ENCODE measurements around the gene STIM1. TPM values are rescaled to one million over a fixed set of nuclear protein-coding genes. Genes with fewer than 3 reads are reported as not detected.
A peak's percentile ranks its signal among the peaks of the same experiment; 100 is the strongest.
"Not testable (repeated sequence)": the region's sequence is repeated elsewhere in the genome, so short reads cannot be mapped to it uniquely, and the experiment has no call there.

The STIM1 gene
- 36.1 and 45.5 TPM in 2 replicates for total RNA-seq (2014; rRNA removed; shearing (Covaris generic); ENCODE audit: low replicate concordance)

- in situ Hi-C loops (cut with HindIII; ENCODE audit: low pct_unique_long_range_greater_than_20kb, low sequenced_read_pairs): no loop called here
- peak; percentile 93 for DNase-seq (ENCODE audit: low read depth)
Observed at GRCh38 chr11:3854977-3855807, at the start of gene STIM1. Gene STIM1, plus strand, starts transcription at chr11:3855664. Its CDS starts 607 bp downstream, at chr11:3856271.

DNA sequence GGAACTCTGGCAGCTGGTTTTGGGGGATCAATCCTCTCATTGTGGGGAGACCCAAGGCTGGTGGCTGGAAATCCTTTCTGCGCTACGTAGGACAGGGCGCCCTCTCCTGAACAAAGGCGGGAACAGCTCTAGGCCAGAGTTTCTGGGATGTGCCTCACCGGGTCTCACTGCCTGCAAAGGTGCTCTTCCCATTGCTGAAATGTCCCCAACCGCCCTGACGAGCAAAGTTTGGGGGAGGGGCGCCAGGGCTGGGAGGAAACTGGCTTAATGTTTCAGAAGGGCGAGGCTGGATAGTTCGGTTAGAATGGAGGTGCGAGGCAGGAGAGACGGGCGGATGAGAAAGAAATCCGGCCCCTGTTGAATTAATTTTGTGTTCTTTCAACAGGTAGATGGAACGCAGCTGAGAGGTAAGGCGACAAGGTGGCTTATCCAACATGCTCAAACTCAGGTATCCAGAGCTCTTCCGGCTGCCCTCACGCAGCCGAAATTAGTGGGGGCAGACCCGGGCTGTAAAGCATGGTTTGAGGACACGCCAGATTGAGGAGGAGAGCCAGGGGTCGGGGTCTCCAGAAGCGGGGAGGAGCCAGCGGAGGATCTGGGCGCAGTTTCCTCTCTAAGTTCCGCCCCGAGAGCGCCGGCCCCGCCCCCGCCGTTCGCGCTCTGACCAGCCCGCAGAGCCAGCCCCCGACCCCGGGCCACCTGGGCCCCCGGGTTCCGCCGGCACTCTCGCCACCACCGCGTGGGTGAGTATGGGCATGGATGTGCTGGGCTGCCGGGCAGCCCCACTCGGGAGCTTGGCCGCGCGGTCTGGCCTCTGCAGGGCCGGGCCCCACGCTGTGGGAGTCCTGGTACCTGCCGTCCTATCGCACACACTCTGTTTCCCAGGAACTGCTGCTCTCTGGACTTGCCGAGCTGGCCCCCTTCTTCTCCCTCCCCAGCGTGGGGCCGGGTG is 47.3 kb upstream of the STIM1 start, which contains the start of gene PGAP2:
PGAP2 (plus strand) TSS at position 652 of the 952 bp plus-strand sequence. CDS start 2,700 bp downstream, outside the sequence.
- DNase-seq (ENCODE audit: low read depth): peak; percentile 66
- in situ Hi-C loops (cut with HindIII; ENCODE audit: low pct_unique_long_range_greater_than_20kb, low sequenced_read_pairs): no loop called here

DNA sequence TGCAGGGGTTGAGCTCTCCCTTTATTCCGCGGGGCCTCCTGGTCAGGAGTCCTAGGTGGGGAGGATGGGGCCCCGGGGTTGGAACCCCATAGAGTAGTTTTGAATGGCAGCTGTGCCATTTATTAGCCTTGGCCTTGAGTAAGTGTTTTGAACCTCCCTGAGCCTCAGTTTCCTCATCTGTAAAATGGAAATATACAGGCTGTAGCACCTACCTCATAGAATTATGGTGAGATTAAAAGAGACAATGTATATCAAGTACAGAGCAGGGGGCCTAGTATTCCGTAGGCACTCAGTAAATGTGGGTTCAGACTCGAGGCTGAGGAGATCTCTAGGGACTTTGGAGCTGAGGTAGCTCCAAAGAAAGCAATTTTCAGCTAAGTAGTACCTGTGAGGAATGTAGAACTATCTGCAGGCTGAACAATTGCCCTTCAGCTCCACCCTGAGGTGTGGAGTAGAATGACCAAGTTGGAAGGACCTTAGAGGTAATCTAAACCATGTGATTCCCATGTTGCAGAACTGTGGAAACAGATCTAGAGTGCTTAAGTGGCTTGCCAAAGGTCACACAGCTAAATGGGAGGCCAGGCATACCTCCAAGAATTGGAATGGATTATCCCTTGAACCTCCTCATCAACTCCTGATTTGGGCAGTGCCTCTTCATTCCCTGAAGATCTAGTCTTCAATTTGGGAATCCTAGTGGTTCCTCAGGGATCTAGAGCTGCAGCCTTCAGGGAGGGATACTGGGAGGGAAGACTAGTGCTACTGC is 46.4 kb upstream of the STIM1 start:
- DNase-seq (ENCODE audit: low read depth): peak; percentile 51
- in situ Hi-C loops (cut with HindIII; ENCODE audit: low pct_unique_long_range_greater_than_20kb, low sequenced_read_pairs): no loop called here

DNA sequence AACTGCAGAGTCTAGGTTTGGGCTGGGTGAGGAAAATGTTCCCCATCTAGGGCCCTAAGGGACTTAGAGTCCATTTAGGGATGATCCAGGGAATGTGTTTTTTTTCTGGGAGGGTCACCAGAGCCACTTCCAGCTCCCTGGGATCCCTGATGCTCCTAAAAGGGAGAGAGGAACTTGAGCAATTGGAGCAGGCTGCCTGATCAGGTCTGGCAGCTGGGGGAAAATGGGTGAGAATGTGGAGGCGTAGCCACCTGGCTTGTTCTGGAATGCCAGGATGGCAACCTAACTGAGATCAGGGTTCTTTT is 45.9 kb upstream of the STIM1 start:
- in situ Hi-C loops (cut with HindIII; ENCODE audit: low pct_unique_long_range_greater_than_20kb, low sequenced_read_pairs): no loop called here

DNA sequence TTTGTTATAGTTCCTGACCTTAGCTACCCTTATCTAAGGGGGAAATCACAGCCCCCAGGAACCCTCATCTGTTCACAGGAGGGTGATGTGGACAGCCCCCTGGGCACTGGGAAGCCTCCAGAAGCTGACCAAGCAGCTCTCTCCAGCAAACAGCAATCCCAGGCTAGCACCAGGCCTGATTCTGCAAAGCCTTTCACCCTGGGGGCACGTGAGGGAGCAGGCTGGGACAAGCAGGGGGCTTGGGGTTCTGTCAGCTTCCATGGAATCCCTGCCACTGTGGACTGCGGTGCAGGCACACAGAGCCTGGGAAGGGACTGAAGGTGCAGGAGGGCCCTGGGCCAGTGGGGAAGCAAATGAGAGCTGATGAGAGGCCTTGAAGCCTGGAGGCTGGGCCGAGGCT is 45.0 kb upstream of the STIM1 start:
- in situ Hi-C loops (cut with HindIII; ENCODE audit: low pct_unique_long_range_greater_than_20kb, low sequenced_read_pairs): no loop called here
- no peak for DNase-seq (ENCODE audit: low read depth)

More for the DNA sequence above, 45.9 kb upstream of the STIM1 start:
- no peak for DNase-seq (ENCODE audit: low read depth)

GRCh38 chr11:3810951-3811350 is 44.5 kb upstream of the STIM1 start:
- no peak for DNase-seq (ENCODE audit: low read depth)
- in situ Hi-C loops (cut with HindIII; ENCODE audit: low pct_unique_long_range_greater_than_20kb, low sequenced_read_pairs): no loop called here

- DNase-seq (ENCODE audit: low read depth); in situ Hi-C loops (cut with HindIII; ENCODE audit: low pct_unique_long_range_greater_than_20kb, low sequenced_read_pairs): not testable (repeated sequence)
Observed at GRCh38 chr11:3814832-3815231, 40.6 kb upstream of the STIM1 start.

DNA sequence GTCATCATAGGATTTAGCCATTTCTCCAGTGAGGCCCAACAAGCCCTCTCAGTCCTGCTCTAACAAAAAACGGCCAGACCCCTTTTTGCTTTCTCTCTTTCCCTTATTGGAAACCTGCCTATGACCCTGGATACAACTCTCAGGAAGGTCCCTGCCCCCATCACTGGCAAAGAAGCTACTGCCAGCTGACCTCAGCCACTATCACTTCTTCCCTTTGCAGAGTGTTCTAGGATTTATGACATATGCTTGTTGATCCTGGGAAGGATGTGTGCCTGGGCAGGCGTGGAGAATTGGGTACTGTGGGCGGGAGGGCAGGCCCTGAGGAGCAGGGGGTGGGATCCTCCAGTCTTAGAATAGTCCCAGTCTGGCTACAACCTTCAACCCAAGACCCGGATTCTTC is 39.6 kb upstream of the STIM1 start:
- in situ Hi-C loops (cut with HindIII; ENCODE audit: low pct_unique_long_range_greater_than_20kb, low sequenced_read_pairs): no loop called here
- DNase-seq (ENCODE audit: low read depth): no peak

- DNase-seq (ENCODE audit: low read depth): no peak
- in situ Hi-C loops (cut with HindIII; ENCODE audit: low pct_unique_long_range_greater_than_20kb, low sequenced_read_pairs): no loop called here
Observed at GRCh38 chr11:3816673-3817072, 38.8 kb upstream of the STIM1 start.

DNA sequence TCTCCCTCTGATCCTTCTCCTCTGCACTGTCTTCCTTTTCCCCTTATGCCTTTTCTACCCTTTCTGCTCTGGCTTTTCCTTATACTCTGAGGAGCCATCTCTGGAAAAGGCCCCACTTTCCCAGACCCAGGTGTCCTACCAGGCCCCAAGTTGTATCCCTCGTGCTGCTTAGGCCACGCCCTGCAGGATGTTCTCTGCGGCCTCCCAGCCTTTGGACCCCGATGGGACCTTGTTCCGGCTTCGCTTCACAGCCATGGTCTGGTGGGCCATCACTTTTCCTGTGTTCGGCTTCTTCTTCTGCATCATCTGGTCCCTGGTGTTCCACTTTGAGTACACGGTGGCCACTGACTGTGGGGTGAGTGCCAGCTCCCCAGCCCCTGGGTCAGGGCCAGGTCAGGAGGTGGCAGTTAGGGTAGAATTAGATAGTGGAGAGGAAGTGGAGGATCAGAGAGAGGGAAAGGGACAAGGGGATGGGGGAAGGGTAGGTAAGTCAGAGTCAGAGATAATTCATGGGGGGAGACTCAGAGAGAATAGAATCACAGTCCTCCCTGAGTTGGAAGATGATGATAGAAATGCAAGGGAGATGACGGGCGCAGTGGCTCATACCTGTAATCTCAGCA is 38.2 kb upstream of the STIM1 start:
- in situ Hi-C loops (cut with HindIII; ENCODE audit: low pct_unique_long_range_greater_than_20kb, low sequenced_read_pairs): no loop called here
- DNase-seq (ENCODE audit: low read depth): no peak

DNA sequence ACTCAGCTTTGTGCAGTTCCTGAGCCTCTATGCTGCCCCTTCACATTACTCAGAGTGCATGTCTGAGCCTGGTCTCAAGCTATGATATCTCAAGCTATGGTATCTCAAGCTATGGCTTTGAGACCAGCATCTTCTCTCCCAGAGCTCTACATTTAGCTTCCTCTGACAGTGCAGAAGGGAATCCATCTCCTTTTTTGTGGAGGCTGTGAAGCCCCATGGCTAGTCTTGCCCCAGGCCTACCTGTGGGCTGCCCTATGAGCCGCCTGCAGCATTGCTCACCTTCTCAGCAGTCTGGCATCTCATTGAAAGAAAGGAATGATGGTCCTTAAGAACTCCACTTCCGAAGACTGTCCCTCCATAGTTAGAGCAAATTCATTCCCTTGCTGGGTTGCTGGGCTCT is 34.5 kb upstream of the STIM1 start:
- DNase-seq (ENCODE audit: low read depth): no peak
- in situ Hi-C loops (cut with HindIII; ENCODE audit: low pct_unique_long_range_greater_than_20kb, low sequenced_read_pairs): no loop called here

- no peak for DNase-seq (ENCODE audit: low read depth)
- in situ Hi-C loops (cut with HindIII; ENCODE audit: low pct_unique_long_range_greater_than_20kb, low sequenced_read_pairs): no loop called here
Observed at GRCh38 chr11:3822312-3822711, 33.2 kb upstream of the STIM1 start.

GRCh38 chr11:3823303-3823702 is 32.2 kb upstream of the STIM1 start:
- DNase-seq (ENCODE audit: low read depth): no peak
- in situ Hi-C loops (cut with HindIII; ENCODE audit: low pct_unique_long_range_greater_than_20kb, low sequenced_read_pairs): no loop called here

- DNase-seq (ENCODE audit: low read depth): no peak
- in situ Hi-C loops (cut with HindIII; ENCODE audit: low pct_unique_long_range_greater_than_20kb, low sequenced_read_pairs): no loop called here
Observed at GRCh38 chr11:3823762-3824506, 31.5 kb upstream of the STIM1 start.

DNA sequence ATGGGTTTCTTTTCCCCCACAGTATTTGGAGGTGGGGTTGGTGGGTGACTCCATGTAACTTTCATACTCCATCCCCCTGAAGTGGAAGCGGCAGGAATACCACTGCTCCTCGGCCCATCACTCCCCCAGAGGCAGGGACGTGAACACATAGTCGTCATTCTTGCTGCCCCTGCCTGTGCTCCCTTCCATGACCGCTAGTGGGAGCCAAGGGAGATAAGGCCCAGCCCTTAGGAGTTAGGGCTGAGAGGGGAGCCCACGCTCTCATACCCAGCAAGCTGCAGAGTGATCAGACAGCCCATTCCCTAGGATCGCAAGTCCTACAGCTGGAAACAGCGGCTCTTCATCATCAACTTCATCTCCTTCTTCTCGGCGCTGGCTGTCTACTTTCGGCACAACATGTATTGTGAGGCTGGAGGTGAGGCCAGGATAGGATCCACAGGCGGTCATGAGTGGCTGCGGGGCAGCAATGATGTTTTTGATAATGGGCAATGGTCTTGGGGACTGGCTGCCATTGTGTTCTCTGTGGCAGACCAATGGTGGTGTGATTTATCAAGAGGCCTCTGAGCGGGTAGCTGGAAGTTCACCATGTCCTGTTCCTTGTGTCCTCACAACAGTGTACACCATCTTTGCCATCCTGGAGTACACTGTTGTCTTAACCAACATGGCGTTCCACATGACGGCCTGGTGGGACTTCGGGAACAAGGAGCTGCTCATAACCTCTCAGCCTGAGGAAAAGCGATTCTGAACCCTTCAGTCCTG is 30.6 kb upstream of the STIM1 start:
- in situ Hi-C loops (cut with HindIII; ENCODE audit: low pct_unique_long_range_greater_than_20kb, low sequenced_read_pairs): no loop called here

DNA sequence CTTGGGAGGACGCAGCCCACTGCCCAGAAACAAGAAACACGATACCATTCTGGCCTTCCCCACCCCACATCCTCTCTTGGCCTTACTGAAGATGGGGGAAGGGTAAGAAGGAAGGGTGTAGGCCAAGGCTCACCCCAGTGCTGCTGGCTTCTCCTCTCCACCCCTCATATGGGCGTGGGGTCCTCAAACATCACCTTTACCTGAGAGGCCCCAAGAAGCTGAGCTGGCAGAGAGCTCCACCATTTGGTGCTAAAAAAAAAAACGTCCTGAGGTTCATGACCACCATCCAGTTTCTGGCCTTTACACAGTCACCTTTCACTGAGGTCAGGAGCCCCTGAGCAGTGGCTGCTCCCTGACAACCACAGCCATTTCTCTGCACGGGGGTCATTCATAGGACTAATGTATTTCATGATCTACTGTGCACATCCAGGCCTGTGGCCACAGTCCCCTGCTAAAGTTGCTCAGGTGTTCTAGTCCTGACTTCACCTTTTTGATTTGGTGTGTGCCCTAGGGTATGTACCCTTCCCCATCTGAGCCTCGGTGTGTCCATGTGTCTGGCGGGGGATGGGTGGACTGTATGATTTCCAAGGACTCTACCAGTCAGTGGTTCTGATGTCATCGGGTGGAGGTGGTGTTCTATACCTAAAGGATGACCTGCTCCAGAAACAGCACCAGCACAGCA is 29.9 kb upstream of the STIM1 start:
- no peak for DNase-seq (ENCODE audit: low read depth)
- in situ Hi-C loops (cut with HindIII; ENCODE audit: low pct_unique_long_range_greater_than_20kb, low sequenced_read_pairs): no loop called here

More for the DNA sequence above, 30.6 kb upstream of the STIM1 start:
- no peak for DNase-seq (ENCODE audit: low read depth)
